Activated CD8-positive, alpha-beta T cell treated with anti-CD3 and anti-CD28 coated beads for 36 hours (primary cell): ENCODE results near the gene ZNF346. TPM values are rescaled to one million over a fixed set of nuclear protein-coding genes. Genes with fewer than 3 reads are reported as not detected.

Experiments used
- ATAC-seq: fragments of 200-7000 bp; cut with Tn5 transposase; one replicate; pipeline ENCODE4 v1.10.0; 2021; ENCODE audit warnings: mild to moderate bottlenecking, moderate library complexity
- CTCF ChIA-PET: fragments of 350-600 bp; sonication (Branson Sonifier 250); formaldehyde crosslinking; loops from one replicate; lab custom pipeline; 2021; ENCODE audit warnings: antibody characterized with exemption; lab: Charles Lee
- POLR2A ChIA-PET: fragments of 350-600 bp; sonication (Branson Sonifier 250); formaldehyde crosslinking; loops from one replicate; lab custom pipeline; 2021; ENCODE audit warnings: antibody characterized with exemption; lab: Charles Lee
- DNase-seq: peaks from one replicate; pipeline ENCODE4 v3.0.0-alpha.2; 2020
- H3K27ac Mint-ChIP-seq: one replicate; pipeline ENCODE4 v1.8.0; 2021; ENCODE audit warnings: mild to moderate bottlenecking, mixed read lengths
- H3K27me3 Mint-ChIP-seq: one replicate; pipeline ENCODE4 v1.8.0; 2021; ENCODE audit warnings: mixed read lengths
- H3K36me3 Mint-ChIP-seq: one replicate; pipeline ENCODE4 v1.8.0; 2021; ENCODE audit warnings: low read depth, mixed read lengths
- H3K4me1 Mint-ChIP-seq: one replicate; pipeline ENCODE4 v1.8.0; 2021; ENCODE audit warnings: low read depth, mixed read lengths
- H3K4me3 Mint-ChIP-seq: one replicate; pipeline ENCODE4 v1.8.0; 2021; ENCODE audit warnings: mild to moderate bottlenecking, moderate library complexity, mixed read lengths
- H3K9me3 Mint-ChIP-seq: one replicate; pipeline ENCODE4 v1.8.0; 2021; ENCODE audit warnings: mixed read lengths
- CTCF ChIP-seq: fragments of 200-600 bp; IDR thresholded peaks from one replicate; pipeline ENCODE4 v1.8.0; 2022; ENCODE audit warnings: antibody characterized with exemption, mild to moderate bottlenecking
- intact Hi-C: fragments of 100-400 bp; cut with micrococcal nuclease; formaldehyde crosslinking; loops from one replicate; pipeline ENCODE4 v1.10.0; 2022
- total RNA-seq, 2 experiments: library from RNA; stranded (reverse); gene quantifications; one replicate each; pipeline ENCODE4 v1.2.3, GENCODE V29; 2021

Gene ZNF346
- total RNA-seq, 2 experiments from 2014 or later, result 15.0 to 17.0 TPM

- Mint-ChIP-seq H3K27me3 (peaks cover 15% of the 10 kb centered on the region), H3K4me1 (peaks cover 3% of the 10 kb centered on the region), H3K4me3 (peak within 1 kb of the TSS; percentile 22), H3K36me3 (no peaks in the 10 kb centered on the region), H3K9me3 (no peaks in the 10 kb centered on the region), H3K27ac (no peak within 1 kb of the TSS)
- intact Hi-C loops, result no loop called here
- POLR2A ChIA-PET, result interaction anchor here (0.8 to 1.0 kb wide), 2 partner anchors 11 to 621 kb away, joined by 3 read pairs; no protein-coding TSS in a partner anchor
- TF ChIP-seq CTCF, result peak; percentile 78
- ATAC-seq (peak; percentile 85), DNase-seq (peak; percentile 64)
- CTCF ChIA-PET, result interaction anchor here (0.7 to 3.3 kb wide), 9 partner anchors 8 to 328 kb away, joined by 3 to 44 read pairs (median 3); no protein-coding TSS in a partner anchor
These were observed 64.3 kb downstream of the ZNF346 start, which contains the start of gene FGFR4 for GRCh38 chr5:177086654-177087397. FGFR4 (plus strand) TSS chr5:177086915; CDS start chr5:177089603, 2,688 bp downstream.

- no peak for TF ChIP-seq CTCF
- H3K4me1 Mint-ChIP-seq, result peaks cover 3% of the 10 kb centered on the region
- intact Hi-C loops, result no loop called here
- no peaks in the 10 kb centered on the region for H3K9me3 Mint-ChIP-seq
- no peak for ATAC-seq
- H3K4me3 Mint-ChIP-seq, result no peak overlapping the region
- H3K27me3 Mint-ChIP-seq, result peaks cover 14% of the 10 kb centered on the region
- ChIA-PET POLR2A (no interaction called here), CTCF (interaction anchor here (0.7 to 3.3 kb wide), 6 partner anchors 9 to 329 kb away, joined by 3 to 44 read pairs (median 4); no protein-coding TSS in a partner anchor)
- H3K36me3 Mint-ChIP-seq, result no peaks in the 10 kb centered on the region
- no peak for DNase-seq
- no peak overlapping the region for H3K27ac Mint-ChIP-seq
These were observed 65.0 kb downstream of the ZNF346 start for GRCh38 chr5:177087398-177088005.

GRCh38 chr5:177089127-177089526 lies 66.6 kb downstream of the ZNF346 start:
- intact Hi-C loops, result no loop called here
- ChIA-PET CTCF (interaction anchor here (1.1 to 1.3 kb wide), 2 partner anchors 17 to 19 kb away, joined by 3 to 4 read pairs; no protein-coding TSS in a partner anchor), POLR2A (no interaction called here)
- peaks cover 3% of the 10 kb centered on the region for H3K4me1 Mint-ChIP-seq
- DNase-seq, result no peak
- ATAC-seq, result no peak
- peaks cover 12% of the 10 kb centered on the region for H3K27me3 Mint-ChIP-seq
- no peak overlapping the region for H3K27ac Mint-ChIP-seq
- no peak overlapping the region for H3K4me3 Mint-ChIP-seq
- no peaks in the 10 kb centered on the region for H3K36me3 Mint-ChIP-seq
- no peaks in the 10 kb centered on the region for H3K9me3 Mint-ChIP-seq
- no peak for TF ChIP-seq CTCF

- ChIA-PET POLR2A (interaction anchor here (0.6 kb wide), 1 partner anchor 84 kb away, joined by 5 read pairs; no protein-coding TSS in a partner anchor), CTCF (interaction anchor here (1.1 to 1.3 kb wide), 2 partner anchors 17 to 20 kb away, joined by 3 to 4 read pairs; no protein-coding TSS in a partner anchor)
- no peaks in the 10 kb centered on the region for H3K9me3 Mint-ChIP-seq
- H3K27me3 Mint-ChIP-seq, result peaks cover 12% of the 10 kb centered on the region
- no peaks in the 10 kb centered on the region for H3K36me3 Mint-ChIP-seq
- DNase-seq, result no peak
- H3K4me3 Mint-ChIP-seq, result no peak overlapping the region
- no peak for TF ChIP-seq CTCF
- H3K4me1 Mint-ChIP-seq, result peaks cover 3% of the 10 kb centered on the region
- no peak overlapping the region for H3K27ac Mint-ChIP-seq
- no peak for ATAC-seq
- intact Hi-C loops, result no loop called here
These were observed 67.5 kb downstream of the ZNF346 start for GRCh38 chr5:177089825-177090641.
